ENCODE measurements around the gene SLC39A3.

Gene SLC39A3

DNA sequence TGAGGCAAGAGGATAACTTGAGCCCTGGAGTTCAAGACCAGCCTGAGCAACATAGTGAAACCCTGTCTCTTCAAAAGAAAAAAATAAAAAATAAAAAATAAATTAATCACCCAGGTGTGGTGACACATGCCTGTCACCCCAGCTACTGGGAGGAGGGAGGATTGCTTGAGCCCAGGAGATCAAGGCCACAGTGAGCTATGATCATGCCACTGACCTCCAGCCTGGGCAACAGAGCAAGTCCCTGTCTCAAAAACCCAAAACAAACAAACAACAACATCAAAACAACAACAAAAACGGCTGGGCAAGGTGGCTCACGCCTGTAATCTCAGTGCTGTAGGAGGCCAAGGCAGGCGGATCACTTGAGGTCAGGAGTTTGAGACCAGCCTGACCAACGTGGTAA, 4.3 kb upstream of the SLC39A3 start:
- no peak for DNase-seq

DNA sequence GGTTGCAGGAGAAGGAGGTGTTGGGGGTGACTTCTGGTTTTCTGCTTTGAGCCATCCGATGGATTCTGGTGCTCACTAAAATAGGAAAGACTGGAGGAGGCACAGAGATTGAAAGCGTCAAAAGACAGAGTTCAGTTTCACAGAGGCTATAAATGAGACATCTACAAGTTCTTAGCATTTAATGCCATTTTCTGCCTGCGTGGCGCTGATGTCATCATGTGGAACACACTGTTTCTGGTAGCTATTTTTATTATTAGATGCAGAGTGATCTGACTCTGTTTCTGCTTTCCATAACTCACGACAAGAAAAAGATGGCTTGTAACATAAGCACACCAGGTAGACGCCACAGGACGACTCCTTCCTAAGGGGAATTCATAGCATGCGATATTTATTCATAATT, 3.3 kb upstream of the SLC39A3 start:
- no peak for DNase-seq

DNA sequence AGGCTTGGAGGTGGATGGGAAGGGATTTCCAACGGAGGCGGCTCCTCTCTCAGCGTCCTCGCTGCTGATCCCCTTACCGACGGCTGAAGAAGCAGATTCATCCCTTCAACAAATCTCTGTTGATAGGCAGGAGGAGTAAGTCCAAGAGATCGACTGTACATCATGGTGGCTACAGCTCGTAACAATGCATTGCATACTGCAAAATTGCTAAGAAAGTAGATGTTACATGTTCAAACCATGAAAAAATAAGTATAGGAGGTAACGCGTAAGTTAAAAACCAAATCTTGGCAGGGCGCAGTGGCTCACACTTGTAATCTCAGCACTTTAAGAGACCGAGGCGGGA, 468 bp upstream of the SLC39A3 start:
- DNase-seq: no peak

DNA sequence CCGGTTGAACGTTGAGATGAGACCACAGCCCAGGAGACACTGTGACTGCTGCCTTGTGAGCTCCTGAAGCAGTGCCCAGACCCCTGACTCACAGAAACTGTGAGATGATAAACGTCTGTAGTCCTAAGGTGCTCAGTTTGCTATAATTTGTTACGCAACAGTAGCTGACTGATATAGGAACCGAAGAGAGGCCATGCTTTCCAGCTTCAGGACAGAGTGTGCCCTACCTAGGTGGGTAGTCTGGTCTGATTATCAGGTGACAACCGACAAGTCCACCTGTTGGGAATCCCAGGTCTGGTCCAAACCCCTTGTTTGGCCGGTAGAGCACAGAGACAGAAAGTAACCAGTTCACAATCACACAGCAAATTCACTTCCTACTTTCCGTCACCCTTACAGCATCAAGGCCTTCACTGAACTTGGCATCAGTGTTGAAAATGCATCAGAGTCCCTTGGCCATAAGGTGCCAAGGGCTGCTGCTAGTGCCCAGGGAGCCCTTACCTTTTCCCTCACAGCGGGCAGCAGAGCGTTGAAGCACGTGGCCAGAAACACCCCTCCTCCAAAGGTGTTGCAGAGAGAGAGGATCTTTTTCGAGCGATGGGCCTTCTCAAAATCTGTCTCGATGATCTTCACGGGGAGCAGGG, 3.1 kb downstream of the SLC39A3 start:
- no peak for DNase-seq

DNA sequence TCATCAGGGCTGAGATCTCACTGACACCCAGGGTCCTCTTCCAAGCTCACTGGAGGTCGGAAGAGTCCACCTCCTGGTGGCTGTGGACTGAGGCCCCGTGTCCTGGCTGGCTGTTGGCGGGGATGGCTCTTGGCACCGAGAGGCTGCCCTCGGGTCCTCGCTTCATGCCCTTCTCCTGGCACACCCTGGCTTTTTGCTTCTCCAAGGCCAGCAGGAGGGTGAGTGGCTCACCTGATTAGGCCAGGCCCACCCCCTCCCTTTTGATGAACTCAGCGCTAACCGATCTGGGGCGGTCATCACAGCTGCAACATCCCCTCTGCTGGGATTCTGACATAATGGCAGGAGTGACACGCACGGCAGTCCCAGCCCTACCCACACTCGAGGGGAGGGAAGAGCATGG, 4.4 kb downstream of the SLC39A3 start:
- DNase-seq: no peak

DNA sequence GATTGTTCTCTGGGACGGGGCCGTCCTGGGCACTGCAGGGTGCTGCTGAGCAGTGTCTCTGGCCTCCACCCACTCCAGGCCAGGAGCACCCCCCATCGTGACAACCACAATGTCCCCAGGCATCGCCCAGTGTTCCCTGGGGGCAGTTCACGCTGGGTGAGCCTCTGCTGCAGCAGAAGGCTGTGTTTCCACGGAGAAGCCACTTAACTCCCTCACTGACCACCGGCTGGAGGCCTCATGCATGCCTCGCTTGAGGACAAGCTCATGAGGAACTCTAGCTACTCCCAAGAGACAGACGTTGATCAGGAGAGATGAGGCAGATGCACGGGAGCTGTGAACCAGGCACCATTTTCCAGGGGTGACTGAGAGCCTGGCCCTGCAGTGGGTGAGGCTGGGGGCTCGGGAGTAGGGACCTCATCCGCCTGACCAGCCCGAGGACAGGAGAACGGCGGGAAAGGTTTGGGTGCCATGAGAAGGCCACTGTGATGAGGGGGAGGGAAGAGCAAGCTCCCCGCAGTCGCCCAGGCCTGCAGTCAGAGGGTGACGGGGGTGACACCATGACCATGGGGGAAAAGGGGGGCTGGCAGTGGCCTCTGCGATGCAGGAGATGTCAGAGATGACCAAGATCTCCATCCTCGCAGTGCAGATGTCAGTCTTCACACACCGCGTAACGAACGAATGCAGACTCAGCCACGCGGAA, 5.1 kb downstream of the SLC39A3 start:
- no peak for DNase-seq

DNA sequence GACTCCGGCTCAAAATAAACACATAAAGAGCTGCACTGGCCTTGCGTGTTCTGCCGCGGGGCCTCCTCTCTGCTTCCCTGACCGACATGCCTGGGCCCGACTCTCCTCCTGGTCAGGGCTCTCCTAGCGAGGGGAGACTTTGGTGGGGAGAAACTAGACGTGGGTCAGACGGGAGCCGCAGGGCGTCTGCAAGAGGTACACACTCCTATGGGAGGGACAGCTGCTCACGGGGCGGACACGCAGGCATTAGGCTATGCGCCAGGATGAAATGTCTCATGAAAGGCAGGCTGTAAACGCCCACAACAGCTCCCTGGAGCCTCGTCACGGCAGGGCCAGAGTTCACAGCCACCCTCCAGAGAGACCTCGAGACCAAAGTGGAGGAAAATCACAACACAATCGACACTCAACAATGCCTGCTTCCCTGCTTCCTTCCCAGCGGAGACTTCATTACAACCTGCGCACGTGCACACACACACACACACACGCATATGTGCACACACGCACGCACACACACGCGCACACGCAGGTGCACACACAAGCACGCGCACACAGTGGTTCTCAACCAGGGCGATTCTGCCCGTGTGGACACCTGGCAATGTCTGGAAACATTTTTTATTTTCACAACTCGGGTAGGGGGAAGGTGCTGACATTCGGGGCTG, 5.8 kb downstream of the SLC39A3 start:
- DNase-seq: no peak

DNA sequence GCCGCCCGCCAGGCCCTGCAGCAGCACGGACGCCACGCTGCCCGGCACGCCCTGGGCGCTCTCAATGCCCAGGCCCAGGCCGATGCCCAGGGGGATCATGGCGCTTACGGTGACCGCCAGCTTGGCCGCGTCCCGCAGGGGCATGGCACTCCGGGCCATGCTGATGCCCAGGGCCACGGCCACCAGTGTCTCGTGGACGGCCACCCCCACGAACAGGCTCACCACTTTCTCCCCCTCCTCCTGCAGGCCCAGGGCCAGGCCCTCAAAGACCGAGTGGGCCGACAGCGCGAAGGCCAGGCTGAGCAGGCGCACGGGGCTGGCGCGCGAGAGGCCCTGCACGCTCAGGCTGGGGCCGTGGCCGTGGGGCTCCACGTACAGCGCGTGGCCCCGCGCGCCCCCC, 6.9 kb downstream of the SLC39A3 start:
- no peak for DNase-seq

DNA sequence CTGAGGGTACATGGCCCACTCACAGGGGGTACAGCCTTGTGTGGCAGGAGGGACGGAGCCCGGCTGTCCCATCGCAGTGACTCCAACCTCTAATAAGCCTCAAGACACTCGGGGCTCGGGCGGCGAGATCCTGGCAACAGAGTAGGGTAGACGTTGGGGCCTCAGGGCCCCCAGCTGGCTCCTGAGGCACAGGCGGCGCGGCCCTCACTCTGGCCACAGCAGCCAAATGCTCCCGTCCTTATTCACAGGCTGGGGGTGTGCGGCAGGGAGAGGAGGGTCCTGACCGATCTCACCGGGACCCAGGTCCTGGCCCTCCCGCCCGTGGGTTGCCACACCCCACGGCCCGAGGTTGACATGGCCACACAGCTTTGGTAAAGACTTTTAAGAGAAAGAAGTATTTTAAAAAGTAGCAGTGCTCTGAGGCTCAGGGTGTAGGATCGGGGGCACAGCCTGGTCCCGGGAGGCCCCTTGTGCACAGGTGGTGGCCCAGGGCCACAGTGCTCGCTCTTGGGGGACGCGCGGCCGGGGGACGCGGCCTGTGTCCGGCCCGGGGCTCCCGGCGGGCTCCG, 7.6 kb downstream of the SLC39A3 start:
- no peak for DNase-seq

DNA sequence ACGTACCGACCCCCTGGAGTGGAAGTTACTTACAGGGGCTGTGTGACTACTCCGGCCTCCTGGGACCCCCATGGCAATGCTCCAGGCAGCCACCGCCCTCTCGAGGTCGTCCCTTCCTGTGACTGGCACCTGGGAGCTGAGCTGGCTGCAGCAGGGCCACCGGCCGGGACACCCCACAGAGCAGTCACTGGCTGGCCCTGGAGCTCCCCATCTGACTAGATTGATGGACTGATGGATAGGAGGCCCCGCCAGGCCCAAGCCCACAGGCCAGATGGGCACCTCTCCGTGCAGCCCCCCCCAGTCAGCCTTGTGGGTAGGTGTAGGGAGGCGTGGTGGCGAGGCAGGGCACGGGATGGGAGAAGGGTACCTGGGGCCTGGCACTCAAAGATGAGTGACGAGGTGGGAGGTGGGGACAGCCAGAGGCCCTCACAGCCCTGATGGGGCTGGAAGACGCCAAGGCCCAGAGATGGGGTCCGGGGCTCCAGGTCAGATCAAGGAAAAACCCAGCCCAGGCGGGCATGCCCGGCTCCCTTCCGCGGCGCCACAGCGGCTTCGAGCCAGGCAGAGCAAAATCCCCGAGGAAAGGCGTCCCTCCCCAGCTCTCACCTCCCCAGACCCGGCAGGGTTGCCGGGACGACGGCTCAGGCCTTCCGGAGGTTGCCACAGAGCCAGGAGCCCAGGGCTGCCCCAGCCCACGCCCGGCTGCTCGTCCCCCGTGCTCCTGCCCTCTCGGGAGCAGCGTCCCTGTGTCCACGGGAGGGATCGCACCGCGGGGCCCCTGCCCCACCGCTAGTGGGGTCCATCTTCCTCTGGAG, 8.4 kb downstream of the SLC39A3 start:
- no peak for DNase-seq

DNA sequence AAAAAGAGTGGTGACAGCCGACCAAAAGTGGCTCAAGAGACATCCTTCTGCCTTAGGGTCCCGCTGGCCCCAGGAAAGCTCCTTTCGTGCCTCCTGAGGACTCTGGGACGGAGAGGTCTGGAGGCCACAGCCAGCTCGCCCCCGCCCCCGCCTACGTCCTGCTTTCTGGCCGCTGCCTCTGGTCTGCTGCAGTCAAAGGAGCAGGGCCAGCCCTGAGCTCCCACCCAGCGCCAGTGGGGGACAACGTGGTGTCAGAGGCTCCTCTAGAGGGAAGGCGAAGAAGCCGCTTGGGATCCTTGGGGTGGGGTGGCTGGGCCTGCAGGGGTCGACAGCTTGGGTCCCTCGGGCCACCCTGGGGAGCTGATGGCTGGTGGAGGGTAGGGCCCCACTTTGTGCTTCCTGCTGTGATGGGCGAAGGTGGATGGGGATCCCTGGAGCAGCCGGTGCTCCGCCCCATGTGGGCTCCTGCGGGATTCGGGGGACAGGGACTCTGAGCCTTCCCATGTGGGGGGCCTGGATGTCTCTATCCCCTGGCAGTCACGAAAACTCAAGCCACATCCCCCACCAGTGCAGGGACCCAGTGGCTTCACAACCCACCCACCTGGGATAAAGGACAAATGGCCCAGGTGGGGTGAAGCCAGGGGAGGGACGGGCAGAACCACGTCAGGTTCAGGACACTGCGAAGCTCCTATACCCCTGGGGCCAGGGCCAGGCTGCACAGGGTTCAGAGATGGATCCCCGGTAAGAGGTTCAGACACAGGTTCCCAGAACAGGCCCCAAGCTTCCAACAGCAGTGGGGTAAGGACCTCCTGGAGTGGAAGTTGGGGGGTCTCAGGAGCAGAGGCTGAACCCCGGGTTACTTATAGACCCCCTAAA, 9.6 kb downstream of the SLC39A3 start:
- no peak for DNase-seq

DNA sequence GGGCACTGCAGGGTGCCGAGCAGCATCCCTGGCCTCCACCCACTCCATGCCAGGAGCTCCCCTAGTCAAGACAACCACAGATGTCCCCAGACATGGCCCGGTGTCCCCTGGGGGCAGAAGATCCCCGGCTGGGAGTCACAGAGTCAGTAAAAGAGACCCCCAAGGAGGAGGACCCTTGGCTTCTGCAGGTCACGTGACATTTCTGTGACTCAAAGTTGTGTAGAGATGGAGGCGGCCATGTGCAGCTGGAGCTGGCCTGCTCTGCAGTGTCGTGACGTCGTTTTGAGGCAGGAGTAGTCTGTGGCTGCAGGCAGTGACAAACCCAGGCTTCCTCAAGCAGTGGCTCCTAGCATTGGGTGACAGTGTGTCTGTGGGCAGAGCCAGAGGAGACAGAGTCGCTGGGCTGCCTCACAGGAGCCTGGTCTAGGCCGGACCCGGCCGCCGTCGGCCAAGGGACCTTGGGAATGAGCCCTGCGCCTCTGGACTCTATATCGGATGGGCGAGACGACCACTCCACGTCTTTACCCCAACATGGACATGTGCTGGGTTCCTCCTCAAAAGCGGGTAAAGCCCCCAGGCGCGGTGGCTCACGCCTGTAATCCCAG, 10.9 kb downstream of the SLC39A3 start:
- DNase-seq: no peak

DNA sequence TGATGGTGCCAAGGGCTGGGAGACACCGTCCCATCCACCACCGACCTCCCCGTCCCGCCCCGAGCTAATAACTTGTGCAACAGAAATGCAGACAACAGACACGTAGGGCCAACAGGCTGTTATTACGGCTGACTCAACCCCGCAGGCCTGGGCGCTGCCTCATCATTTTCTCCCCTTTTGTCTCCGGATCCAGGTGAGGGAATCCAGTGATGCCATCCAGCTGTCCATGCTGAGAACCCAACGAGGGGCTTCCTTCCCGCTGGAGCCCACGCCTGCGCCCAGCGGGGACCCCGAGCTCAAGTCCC, 12.2 kb downstream of the SLC39A3 start:
- DNase-seq: no peak

DNA sequence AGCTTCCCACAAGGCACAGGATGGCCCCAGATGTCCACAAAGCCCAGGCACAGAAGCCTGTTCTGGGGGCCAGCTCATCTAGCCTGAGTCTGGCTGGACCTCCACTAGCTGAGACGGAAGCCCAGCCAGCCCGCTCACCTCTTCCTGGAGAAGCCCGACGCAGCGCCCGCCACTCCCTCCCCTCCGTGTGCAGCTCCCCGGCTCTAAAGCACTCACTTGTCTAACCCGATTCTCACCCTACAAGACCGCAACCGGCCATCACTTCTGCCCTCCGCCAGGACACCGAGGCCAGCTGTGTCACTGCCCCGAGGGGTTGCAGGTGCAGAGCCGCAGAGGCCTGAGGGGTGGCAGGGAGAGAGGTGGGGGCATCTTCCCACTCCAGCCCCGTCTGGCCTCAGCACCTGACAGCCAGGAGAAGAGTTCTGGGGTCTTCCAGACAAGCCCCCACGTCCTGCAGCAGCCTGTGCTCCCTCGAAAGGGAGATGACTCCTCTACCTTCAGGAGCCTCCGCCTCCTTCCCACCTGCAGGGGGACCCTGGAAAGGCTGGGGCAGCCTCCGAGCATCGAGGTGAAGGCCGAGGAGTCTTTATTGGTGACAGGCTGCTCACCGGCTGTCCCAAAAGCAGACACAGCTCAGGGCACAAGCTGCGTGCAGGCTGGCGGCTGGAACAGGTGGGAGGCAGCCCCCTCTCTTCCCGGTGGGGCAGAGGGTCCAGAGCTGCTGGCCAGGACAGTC, 12.7 kb downstream of the SLC39A3 start:
- no peak for DNase-seq

DNA sequence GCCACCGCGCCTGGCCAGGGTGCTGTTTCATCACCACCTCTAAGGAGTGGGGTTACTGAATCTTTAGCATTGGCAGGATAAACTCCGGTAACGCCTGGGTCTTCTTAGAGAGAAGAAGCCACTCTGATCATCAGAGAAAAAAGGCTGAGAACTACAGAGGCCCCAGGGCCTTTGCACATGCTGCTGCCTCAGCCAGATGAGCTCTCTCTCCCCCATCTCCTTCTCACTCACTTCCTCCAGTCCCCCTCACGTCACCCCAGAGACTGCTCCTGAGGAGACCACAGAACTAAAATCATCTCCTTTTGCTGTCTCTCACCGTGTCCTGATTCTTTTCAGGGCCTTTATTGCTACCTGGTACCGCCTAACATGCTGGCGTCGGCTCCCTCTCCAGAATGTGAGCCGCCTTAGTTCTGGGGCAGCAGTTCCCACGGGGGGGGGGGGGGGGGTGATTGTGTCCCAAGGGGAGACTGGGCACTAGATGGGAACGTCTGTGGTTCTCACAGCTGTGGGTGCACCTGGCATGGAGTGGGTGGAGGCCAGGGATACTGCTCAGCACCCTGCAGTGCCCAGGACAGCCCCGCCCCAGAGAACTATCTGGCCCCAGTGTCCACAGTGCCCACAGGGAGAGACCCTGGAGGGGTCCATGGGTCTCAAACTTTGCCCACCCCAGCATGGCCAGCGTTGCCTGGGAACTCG, 13.5 kb downstream of the SLC39A3 start:
- no peak for DNase-seq

DNA sequence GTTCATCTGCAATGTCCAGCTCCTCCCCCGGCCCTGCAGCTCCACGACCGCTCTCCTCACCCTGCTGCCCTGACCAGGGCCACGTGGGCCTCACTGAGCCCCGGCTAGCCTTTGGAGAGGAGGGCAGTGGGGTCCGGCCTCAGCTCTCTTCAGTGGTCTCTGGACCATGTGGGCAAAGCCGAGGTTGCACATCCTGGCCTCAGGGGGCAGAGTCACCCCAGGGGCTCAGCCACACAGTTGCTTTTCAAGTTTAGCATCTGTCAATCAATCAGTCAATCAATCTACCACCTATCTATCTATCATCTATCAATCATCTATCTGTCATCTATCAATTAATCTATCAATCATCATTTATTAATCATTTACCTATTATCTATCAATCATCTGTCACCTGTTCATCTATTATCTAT, 15.7 kb downstream of the SLC39A3 start:
- no peak for DNase-seq

DNA sequence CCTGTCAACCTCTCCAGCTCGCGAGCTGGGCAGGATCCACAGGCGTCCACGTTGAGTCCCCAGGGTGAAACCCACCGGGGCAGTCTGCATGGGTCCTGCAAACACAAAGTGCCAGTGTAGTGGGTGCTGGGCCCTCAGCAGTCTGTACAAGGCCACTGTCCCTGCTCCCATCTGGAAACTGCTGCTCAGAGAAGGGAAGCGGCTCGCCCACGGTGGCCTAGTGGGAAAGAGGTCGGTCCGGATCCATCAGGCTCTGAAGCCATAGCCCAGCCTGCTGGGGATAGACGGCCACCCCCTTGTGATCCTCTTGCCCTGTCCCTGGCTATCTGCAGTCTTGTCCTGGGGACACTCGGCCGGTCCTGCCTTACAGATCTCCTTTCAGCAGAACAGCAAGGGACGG, 16.1 kb downstream of the SLC39A3 start:
- DNase-seq: no peak

DNA sequence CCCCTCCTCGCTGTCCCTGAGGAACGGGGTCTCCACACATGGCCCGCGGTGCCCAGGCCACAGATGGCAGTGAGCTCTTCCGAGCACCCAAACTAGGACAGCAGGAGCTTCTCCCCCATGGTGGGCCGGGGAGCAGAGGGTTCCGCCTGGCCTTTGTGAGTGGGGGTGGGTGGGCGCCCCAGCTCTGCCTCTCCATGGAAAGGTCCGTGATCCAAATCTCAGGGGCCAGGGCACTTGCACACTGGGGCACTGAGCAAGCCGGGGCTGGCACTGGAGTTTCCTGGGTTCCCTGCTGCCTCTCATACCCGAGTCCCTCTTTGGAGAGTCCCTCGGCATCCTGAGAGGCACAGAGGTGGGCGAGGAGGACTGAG, 16.5 kb downstream of the SLC39A3 start:
- DNase-seq: no peak

DNA sequence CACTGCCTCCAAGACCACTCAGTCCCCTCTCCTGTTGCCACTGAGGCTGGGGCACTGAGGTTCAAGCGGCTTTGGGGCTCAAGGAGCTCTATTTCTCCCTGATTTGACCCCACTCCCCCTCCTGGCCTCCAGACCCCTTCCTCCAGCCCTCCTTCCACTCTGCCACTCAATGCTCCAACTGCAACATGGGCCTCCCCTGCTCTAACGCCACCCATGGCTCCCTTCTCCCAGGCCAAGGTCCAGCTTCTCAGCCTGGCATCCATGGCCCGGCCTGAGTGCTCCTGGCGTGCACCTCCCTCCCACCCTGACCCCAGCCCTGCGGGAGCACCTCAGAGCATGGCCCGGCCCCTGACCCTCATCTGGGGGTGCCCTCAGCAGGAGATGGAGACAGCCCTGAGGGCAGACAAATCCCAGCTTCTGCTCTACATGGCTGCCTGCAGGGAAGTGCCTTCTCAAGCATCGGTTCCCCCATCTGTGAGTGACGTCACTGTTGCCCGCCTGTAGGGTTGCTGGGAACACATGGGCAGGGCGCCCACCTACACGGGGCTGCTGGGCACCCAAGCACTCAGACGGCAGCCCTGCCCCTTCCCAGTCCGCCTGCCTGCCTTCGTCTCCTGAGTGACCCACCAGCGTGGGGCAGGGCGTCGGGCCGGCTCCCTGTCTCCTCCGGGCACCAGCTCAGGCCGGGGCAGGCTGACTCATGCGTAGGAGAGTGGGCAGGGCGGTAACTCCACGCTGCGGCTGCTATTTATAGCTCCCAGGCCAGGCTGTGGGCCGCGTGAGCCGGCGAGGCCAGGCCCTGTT, 17.1 kb downstream of the SLC39A3 start:
- DNase-seq: no peak

All from NCI-H2171 (cell line).